ENCODE measurements around the gene STRAP. TPM values are rescaled to one million over a fixed set of nuclear protein-coding genes. Genes with fewer than 3 reads are reported as not detected.

Gene STRAP
- total and polyA plus RNA-seq, 2 of the 13 experiments (the other 11 are each of a cell fraction or from before 2014, with no cell fraction given) = 66.9 to 118 TPM

DNA sequence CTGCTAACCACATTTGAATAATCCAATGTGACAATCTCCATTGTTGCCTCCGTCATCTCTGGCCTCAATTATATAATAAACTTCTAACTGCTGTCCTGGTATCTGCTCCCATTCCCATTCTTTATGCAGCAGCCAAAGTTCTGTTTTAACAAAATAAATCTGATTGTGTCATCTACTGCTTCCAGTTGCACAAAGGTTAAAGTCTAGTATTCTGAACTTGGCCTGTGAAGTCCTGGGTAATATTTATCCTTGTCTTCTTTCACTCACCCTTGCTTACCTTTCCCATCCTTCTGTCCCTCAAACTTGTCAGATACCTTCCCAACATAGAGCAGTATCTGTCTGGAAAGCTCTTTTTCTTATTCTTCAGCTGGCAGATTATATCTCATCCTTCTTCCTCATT, 19.3 kb upstream of the STRAP start (continued):
- TF ChIP-seq SPEN (CRISPR knock-in tag; IDR thresholded peaks at IDR 0.05; ENCODE audit: low read depth) (no peak), CHCHD3 (CRISPR knock-in tag; IDR thresholded peaks at IDR 0.05) (no peak), ASH2L (IDR thresholded peaks at IDR 0.05; ENCODE audit: insufficient read length, low read depth, low read length) (no peak), ZNF720 (CRISPR knock-in tag; IDR thresholded peaks at IDR 0.05) (no peak), EHMT2 (IDR thresholded peaks at IDR 0.05; ENCODE audit: borderline replicate concordance, low read depth, low read length) (no peak), KMT2A (CRISPR knock-in tag; IDR thresholded peaks at IDR 0.05) (no peak), HNRNPUL1 (IDR thresholded peaks at IDR 0.05; ENCODE audit: low read depth, low read length) (no peak), SCMH1 (CRISPR knock-in tag; IDR thresholded peaks at IDR 0.05; ENCODE audit: borderline replicate concordance) (no peak), MEF2D (CRISPR knock-in tag; IDR thresholded peaks at IDR 0.05) (no peak), DPF2 (CRISPR knock-in tag; IDR thresholded peaks at IDR 0.05; ENCODE audit: borderline replicate concordance, low read depth) (no peak), SOX5 (CRISPR knock-in tag; IDR thresholded peaks at IDR 0.05; ENCODE audit: borderline replicate concordance) (peak; percentile 74; the same call in 1 of the 2 replicates), ZSCAN22 (CRISPR knock-in tag; IDR thresholded peaks at IDR 0.05) (no peak), U2AF2 (IDR thresholded peaks at IDR 0.05; ENCODE audit: low read depth, low read length) (no peak)
- TF ChIP-seq, protein P1, sequence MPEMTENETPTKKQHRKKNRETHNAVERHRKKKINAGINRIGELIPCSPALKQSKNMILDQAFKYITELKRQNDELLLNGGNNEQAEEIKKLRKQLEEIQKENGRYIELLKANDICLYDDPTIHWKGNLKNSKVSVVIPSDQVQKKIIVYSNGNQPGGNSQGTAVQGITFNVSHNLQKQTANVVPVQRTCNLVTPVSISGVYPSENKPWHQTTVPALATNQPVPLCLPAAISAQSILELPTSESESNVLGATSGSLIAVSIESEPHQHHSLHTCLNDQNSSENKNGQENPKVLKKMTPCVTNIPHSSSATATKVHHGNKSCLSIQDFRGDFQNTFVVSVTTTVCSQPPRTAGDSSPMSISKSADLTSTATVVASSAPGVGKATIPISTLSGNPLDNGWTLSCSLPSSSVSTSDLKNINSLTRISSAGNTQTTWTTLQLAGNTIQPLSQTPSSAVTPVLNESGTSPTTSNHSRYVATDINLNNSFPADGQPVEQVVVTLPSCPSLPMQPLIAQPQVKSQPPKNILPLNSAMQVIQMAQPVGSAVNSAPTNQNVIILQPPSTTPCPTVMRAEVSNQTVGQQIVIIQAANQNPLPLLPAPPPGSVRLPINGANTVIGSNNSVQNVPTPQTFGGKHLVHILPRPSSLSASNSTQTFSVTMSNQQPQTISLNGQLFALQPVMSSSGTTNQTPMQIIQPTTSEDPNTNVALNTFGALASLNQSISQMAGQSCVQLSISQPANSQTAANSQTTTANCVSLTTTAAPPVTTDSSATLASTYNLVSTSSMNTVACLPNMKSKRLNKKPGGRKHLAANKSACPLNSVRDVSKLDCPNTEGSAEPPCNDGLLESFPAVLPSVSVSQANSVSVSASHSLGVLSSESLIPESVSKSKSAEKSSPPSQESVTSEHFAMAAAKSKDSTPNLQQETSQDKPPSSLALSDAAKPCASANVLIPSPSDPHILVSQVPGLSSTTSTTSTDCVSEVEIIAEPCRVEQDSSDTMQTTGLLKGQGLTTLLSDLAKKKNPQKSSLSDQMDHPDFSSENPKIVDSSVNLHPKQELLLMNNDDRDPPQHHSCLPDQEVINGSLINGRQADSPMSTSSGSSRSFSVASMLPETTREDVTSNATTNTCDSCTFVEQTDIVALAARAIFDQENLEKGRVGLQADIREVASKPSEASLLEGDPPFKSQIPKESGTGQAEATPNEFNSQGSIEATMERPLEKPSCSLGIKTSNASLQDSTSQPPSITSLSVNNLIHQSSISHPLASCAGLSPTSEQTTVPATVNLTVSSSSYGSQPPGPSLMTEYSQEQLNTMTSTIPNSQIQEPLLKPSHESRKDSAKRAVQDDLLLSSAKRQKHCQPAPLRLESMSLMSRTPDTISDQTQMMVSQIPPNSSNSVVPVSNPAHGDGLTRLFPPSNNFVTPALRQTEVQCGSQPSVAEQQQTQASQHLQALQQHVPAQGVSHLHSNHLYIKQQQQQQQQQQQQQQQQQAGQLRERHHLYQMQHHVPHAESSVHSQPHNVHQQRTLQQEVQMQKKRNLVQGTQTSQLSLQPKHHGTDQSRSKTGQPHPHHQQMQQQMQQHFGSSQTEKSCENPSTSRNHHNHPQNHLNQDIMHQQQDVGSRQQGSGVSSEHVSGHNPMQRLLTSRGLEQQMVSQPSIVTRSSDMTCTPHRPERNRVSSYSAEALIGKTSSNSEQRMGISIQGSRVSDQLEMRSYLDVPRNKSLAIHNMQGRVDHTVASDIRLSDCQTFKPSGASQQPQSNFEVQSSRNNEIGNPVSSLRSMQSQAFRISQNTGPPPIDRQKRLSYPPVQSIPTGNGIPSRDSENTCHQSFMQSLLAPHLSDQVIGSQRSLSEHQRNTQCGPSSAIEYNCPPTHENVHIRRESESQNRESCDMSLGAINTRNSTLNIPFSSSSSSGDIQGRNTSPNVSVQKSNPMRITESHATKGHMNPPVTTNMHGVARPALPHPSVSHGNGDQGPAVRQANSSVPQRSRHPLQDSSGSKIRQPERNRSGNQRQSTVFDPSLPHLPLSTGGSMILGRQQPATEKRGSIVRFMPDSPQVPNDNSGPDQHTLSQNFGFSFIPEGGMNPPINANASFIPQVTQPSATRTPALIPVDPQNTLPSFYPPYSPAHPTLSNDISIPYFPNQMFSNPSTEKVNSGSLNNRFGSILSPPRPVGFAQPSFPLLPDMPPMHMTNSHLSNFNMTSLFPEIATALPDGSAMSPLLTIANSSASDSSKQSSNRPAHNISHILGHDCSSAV (CRISPR knock-in tag; IDR thresholded peaks at IDR 0.05; ENCODE audit: borderline replicate concordance) = no peak
- TF ChIP-seq, protein P2, sequence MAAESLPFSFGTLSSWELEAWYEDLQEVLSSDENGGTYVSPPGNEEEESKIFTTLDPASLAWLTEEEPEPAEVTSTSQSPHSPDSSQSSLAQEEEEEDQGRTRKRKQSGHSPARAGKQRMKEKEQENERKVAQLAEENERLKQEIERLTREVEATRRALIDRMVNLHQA (CRISPR knock-in tag; IDR thresholded peaks at IDR 0.05) = no peak
- TF ChIP-seq, protein P3, sequence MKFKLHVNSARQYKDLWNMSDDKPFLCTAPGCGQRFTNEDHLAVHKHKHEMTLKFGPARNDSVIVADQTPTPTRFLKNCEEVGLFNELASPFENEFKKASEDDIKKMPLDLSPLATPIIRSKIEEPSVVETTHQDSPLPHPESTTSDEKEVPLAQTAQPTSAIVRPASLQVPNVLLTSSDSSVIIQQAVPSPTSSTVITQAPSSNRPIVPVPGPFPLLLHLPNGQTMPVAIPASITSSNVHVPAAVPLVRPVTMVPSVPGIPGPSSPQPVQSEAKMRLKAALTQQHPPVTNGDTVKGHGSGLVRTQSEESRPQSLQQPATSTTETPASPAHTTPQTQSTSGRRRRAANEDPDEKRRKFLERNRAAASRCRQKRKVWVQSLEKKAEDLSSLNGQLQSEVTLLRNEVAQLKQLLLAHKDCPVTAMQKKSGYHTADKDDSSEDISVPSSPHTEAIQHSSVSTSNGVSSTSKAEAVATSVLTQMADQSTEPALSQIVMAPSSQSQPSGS (CRISPR knock-in tag; IDR thresholded peaks at IDR 0.05) = peak; percentile 21; the same call in 1 of the 2 replicates
- TF ChIP-seq, protein P4, sequence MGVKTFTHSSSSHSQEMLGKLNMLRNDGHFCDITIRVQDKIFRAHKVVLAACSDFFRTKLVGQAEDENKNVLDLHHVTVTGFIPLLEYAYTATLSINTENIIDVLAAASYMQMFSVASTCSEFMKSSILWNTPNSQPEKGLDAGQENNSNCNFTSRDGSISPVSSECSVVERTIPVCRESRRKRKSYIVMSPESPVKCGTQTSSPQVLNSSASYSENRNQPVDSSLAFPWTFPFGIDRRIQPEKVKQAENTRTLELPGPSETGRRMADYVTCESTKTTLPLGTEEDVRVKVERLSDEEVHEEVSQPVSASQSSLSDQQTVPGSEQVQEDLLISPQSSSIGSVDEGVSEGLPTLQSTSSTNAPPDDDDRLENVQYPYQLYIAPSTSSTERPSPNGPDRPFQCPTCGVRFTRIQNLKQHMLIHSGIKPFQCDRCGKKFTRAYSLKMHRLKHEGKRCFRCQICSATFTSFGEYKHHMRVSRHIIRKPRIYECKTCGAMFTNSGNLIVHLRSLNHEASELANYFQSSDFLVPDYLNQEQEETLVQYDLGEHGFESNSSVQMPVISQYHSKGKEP (CRISPR knock-in tag; IDR thresholded peaks at IDR 0.05) = no peak

Measured in HepG2 (cell line).